Anterior cingulate cortex (tissue), 58 donors: ENCODE results near the gene C7orf57.
"Not testable (repeated sequence)": the region's sequence is repeated elsewhere in the genome, so short reads cannot be mapped to it uniquely, and the experiment has no call there.

ENCODE experiments used
- DNase-seq, 58 donors: peaks; one replicate each; lab custom pipeline; 2025; lab: John Stamatoyannopoulos, UW

Gene C7orf57

DNA sequence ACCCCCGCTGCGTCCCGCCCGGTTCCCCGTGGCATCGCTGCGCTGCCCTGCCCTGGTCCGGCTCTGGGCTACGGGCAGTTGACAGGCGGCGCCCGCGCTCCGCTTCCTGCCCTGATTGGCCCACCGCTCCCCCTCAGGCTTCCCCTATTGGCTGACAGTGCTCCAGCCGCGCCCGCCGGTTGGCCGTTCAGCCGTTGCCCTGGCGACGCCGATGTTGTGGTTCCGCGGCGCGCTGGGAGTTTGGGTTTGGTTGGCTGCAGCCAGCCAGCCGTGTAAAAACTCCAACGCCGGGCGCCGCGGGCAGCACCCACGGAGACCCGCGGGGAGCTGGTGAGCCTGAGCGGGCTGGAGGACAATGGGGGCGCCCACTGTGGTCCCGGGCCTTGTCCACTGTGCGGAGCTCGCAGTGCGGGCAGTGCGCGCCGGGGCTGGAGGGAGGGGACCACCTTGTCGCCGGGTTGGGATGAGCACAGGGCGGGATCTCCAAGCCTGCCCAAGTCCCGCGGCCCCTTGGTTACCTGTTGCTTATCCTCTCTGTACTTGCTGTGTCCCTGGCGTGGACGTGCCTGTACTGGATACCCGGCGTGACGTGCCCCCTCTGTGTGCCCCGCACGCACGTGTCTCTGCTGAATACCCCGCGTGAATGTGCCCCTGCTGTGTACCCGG, at the start of gene C7orf57:
TSS of gene C7orf57 (plus strand) at position 243 of the 666 bp plus-strand sequence. CDS start 766 bp downstream, outside the sequence.
- peak in 57 of 58 donors; percentile 23 to 90 (median 80) for DNase-seq

DNA sequence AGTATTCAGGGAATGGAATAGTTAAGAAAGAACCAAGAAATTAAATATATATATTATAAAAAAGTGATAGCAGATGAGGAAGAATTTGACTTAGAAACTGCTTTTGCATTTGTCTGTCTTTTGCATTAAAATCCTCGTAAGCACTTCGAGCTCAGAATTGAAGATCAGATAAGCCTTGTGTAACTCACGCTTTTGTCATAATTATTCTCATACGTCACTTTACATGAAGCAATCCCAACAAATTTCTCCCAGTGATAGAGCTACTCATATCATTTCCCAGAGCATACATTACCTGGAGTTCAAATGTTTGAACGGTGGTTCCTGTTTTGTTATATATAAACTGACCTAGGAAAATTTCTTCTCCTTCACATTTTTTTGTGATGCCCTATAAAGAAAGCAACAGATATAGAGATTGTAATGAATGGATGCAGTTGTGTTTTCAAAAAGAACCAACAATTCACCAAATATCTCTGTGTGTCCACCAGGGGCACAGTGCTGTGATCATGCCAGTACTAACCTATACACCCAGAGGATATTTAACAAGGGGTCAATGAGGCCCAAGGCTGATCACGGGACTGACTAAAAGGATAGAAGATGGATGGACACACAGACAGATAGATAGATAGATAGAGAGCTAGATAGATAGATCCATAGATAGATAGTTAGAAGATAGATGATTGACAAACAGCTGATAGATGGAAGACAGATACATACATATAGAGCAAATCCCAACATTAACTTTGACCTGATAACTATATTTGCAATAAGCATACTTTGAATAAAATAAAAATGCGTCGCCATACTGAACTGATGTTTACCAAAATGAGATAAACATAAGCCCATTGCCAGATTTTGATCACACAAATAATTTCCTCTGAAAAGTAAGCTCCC, 46.6 kb upstream of the C7orf57 start:
- no peak for DNase-seq

GRCh38 chr7:47989607-47990400, 45.5 kb upstream of the C7orf57 start:
- DNase-seq = not testable (repeated sequence)

- DNase-seq = no peak
Measured at GRCh38 chr7:47990592-47990991, 44.8 kb upstream of the C7orf57 start.

GRCh38 chr7:47991270-47991669, 44.1 kb upstream of the C7orf57 start:
- DNase-seq = no peak

GRCh38 chr7:47991741-47992311, 43.5 kb upstream of the C7orf57 start:
- peak in 54 of 58 donors; percentile 7 to 76 (median 53) for DNase-seq

GRCh38 chr7:47992446-47992845, 42.9 kb upstream of the C7orf57 start:
- no peak for DNase-seq

DNA sequence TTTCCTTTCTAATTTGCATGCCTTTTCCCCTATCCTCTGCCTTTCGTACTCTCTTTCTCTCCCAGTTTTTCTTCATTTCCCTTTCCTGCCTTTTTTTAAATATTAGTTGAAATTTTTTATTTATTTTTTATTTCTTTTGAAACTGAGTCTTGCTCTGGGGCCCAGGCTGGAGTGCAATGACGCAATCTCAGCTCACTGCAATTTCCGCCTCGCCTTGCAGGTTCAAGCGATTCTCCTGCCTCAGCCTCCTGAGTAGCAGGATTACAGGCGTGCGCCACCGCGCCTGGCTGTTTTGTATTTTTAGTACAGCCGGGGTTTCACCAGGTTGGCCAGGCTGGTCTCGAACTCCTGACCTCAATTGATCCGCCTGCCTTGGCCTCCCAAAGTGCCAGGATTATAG, 35.9 kb upstream of the C7orf57 start:
- DNase-seq = no peak

- DNase-seq = not testable (repeated sequence)
Measured at GRCh38 chr7:48000164-48000563, 35.2 kb upstream of the C7orf57 start.

GRCh38 chr7:48004032-48004431, 31.3 kb upstream of the C7orf57 start:
- no peak for DNase-seq

GRCh38 chr7:48004638-48005037, 30.7 kb upstream of the C7orf57 start:
- DNase-seq = no peak

- no peak for DNase-seq
Measured at GRCh38 chr7:48006866-48007265, 28.5 kb upstream of the C7orf57 start.

GRCh38 chr7:48009257-48009656, 26.1 kb upstream of the C7orf57 start:
- DNase-seq = no peak

GRCh38 chr7:48009954-48010353, 25.4 kb upstream of the C7orf57 start:
- DNase-seq = no peak

GRCh38 chr7:48011323-48011722, 24.0 kb upstream of the C7orf57 start:
- no peak for DNase-seq

DNA sequence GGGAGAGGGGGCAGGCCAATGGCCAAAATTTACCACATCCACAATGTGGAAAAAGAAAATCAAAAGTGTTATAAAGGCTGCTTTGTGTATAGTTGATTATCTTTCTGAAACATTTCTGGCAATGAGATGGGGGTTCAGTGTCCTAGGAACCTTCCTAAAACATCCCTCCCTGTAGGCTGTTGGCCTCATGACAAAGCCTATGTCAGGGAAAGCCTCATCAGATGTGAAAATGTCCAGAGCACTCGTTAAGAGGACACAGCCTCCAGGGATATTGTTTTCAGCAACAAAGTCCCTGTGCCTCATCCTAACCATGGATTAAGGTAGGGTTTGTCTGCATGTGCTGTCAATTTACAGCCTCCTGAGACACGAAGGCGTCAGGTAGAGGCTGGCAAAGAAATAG, 23.4 kb upstream of the C7orf57 start:
- no peak for DNase-seq

DNA sequence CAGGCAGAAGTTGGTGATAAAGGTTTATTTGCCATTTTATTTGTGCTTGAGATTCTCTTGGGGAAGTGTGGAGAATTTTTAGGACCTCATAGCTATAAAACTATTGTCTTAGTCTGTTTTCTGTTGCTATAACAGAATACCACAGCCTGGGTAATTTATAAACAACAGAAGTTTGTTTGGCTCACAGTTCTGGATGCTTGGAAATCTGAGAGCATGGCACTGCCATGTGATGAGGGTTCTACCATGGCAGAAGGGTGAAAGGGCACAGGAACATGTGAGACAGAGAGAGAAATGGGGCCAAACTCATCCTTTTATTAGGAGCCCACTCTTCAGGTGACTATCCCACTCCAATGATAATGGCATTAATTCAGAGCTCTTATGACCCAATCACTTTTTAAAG, 18.7 kb upstream of the C7orf57 start:
- DNase-seq = no peak

- no peak for DNase-seq
Measured at GRCh38 chr7:48017674-48018073, 17.7 kb upstream of the C7orf57 start.

GRCh38 chr7:48025624-48026023, 9.7 kb upstream of the C7orf57 start:
- no peak for DNase-seq

DNA sequence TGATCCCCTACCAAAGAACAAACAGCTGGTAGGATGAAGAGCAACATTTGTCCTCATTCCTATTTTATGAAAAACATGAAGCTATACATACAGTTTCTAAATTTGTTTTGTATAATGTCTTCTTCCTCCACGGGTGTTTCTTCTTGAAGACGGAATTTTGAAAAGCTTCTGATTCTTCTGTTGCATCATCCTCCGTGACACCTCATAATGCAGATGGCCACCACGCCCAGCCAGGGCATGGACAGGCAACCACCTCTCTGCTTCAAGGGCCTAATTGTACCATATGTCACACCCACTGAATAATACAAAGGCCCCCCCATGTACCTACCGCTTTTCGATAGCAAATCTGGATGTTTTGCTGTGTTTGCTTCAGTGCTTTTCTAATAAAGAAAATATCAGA, 6.4 kb upstream of the C7orf57 start, which contains the start of gene SUN3:
TSS of gene SUN3 (minus strand) at position 170 of the 400 bp plus-strand sequence. CDS start at position 1, 169 bp downstream.
- DNase-seq = no peak
